ENCODE data around the gene SLC4A2. TPM values are rescaled to one million over a fixed set of nuclear protein-coding genes. Genes with fewer than 3 reads are reported as not detected.

Gene SLC4A2
- total and polyA plus RNA-seq, 5 donors from 2014 or later = 11.6 to 71.7 (median 13.0) TPM

GRCh38 chr7:151057506-151057988, 1.8 kb upstream of the SLC4A2 start, which contains the start of gene CDK5:
Gene CDK5, minus strand, starts transcription at chr7:151057897. Its CDS starts 49 bp downstream, at chr7:151057848.
- Mint-ChIP-seq H3K4me3 (peak within 1 kb of the TSS; percentile 89 to 97 (median 95)), H3K27ac (peak within 1 kb of the TSS; percentile 93 to 97 (median 96)), H3K27me3 (no peaks in the 10 kb centered on the region), H3K4me1 (peaks cover 0 to 63% (median 15%) of the 10 kb centered on the region in 4 donors), H3K9me3 (peaks cover 0 to 1% (median 0%) of the 10 kb centered on the region in 7 donors), H3K36me3 (peaks cover 10% of the 10 kb centered on the region)
- no peaks in the 10 kb centered on the region for H3K36me3 ChIP-seq (ENCODE audit: control insufficient read depth, insufficient read depth, low read length)
- no peak for ATAC-seq (ENCODE audit: low read depth in 2 of 2)
- H3K27ac ChIP-seq (ENCODE audit: insufficient read depth, low read length, poor library complexity, severe bottlenecking) = peak within 1 kb of the TSS; percentile 88
- H3K4me3 ChIP-seq (ENCODE audit: low read depth, low read length) = peak within 1 kb of the TSS; percentile 92
- no peaks in the 10 kb centered on the region for H3K9me3 ChIP-seq (ENCODE audit: control insufficient read depth in 2 of 2, low read length in 2 of 2)
- no peaks in the 10 kb centered on the region for H3K27me3 ChIP-seq (ENCODE audit: control insufficient read depth, insufficient read depth, low read length)
- DNase-seq = no peak
- peaks cover 46% of the 10 kb centered on the region for H3K4me1 ChIP-seq (ENCODE audit: control insufficient read depth, insufficient read depth, low read length, poor library complexity, severe bottlenecking)

- peak overlapping the region; percentile 86 for H3K4me3 ChIP-seq (ENCODE audit: low read depth, low read length)
- peak; percentile 97 to 100 (median 98) for DNase-seq
- H3K4me1 ChIP-seq (ENCODE audit: control insufficient read depth, insufficient read depth, low read length, poor library complexity, severe bottlenecking) = peaks cover 42% of the 10 kb centered on the region
- Mint-ChIP-seq H3K27me3 (no peaks in the 10 kb centered on the region), H3K36me3 (peaks cover 6% of the 10 kb centered on the region), H3K9me3 (peaks cover 0 to 1% (median 0%) of the 10 kb centered on the region in 7 donors), H3K27ac (peak overlapping the region; percentile 93 to 97 (median 96)), H3K4me3 (peak overlapping the region; percentile 89 to 97 (median 95)), H3K4me1 (peaks cover 0 to 56% (median 13%) of the 10 kb centered on the region in 4 donors)
- peak; percentile 96 to 97 for ATAC-seq (ENCODE audit: low read depth in 2 of 2)
- peak overlapping the region; percentile 88 for H3K27ac ChIP-seq (ENCODE audit: insufficient read depth, low read length, poor library complexity, severe bottlenecking)
- no peaks in the 10 kb centered on the region for H3K36me3 ChIP-seq (ENCODE audit: control insufficient read depth, insufficient read depth, low read length)
- H3K9me3 ChIP-seq (ENCODE audit: control insufficient read depth in 2 of 2, low read length in 2 of 2) = no peaks in the 10 kb centered on the region
- H3K27me3 ChIP-seq (ENCODE audit: control insufficient read depth, insufficient read depth, low read length) = no peaks in the 10 kb centered on the region
Measured at GRCh38 chr7:151057989-151058780, 1.2 kb upstream of the SLC4A2 start.

DNA sequence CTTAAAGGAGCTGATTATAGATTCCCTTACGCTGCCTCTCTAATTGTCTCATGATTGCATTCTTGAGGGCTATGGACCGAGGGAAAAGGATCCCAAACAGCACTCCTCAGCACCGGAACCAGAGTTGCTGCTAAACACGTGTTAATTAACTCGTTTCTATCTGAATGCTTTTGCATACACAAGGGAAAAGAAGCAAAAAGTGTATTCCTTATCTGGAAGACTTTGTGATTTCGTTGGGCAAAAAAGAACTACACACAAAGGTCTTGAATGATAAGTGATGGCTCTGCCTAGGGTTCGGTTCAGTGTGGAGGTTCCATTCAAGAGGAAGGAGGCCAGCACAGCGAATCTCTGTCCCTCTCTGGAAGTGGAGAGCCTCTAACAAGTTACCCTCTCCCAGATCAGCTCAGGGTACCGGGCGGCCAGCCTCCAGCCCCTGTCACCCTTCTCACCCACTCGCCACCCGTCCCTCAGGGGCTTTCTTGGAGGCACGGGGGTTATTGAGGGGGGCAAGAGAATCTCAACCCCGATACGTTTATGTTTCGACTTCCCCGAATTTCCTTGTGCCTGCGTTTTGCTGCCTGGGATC, 515 bp upstream of the SLC4A2 start:
- DNase-seq = peak in 2 of 3 donors; percentile 26 to 43

GRCh38 chr7:151060113-151060415, 675 bp downstream of the SLC4A2 start:
- peaks cover 0 to 1% (median 0%) of the 10 kb centered on the region in 7 donors for H3K9me3 Mint-ChIP-seq
- no peak for ATAC-seq (ENCODE audit: low read depth in 2 of 2)
- no peaks in the 10 kb centered on the region for H3K27me3 Mint-ChIP-seq

More for the DNA sequence above, 515 bp upstream of the SLC4A2 start:
- Histone ChIP-seq H3K27me3 (ENCODE audit: control insufficient read depth, insufficient read depth, low read length) (no peaks in the 10 kb centered on the region), H3K9me3 (ENCODE audit: control insufficient read depth in 2 of 2, low read length in 2 of 2) (no peaks in the 10 kb centered on the region), H3K4me1 (ENCODE audit: control insufficient read depth, insufficient read depth, low read length, poor library complexity, severe bottlenecking) (peaks cover 41% of the 10 kb centered on the region), H3K36me3 (ENCODE audit: control insufficient read depth, insufficient read depth, low read length) (no peaks in the 10 kb centered on the region), H3K27ac (ENCODE audit: insufficient read depth, low read length, poor library complexity, severe bottlenecking) (peak overlapping the region; percentile 88), H3K4me3 (ENCODE audit: low read depth, low read length) (peak overlapping the region; percentile 86)
- H3K4me3 Mint-ChIP-seq = peak overlapping the region; percentile 89 to 97 (median 95)
- H3K27me3 Mint-ChIP-seq = no peaks in the 10 kb centered on the region
- H3K36me3 Mint-ChIP-seq = peaks cover 6% of the 10 kb centered on the region
- peaks cover 0 to 1% (median 0%) of the 10 kb centered on the region in 7 donors for H3K9me3 Mint-ChIP-seq
- H3K4me1 Mint-ChIP-seq = peaks cover 0 to 52% (median 13%) of the 10 kb centered on the region in 4 donors
- ATAC-seq (ENCODE audit: low read depth in 2 of 2) = no peak
- peak overlapping the region; percentile 93 to 97 (median 96) for H3K27ac Mint-ChIP-seq

GRCh38 chr7:151060416-151061212, 1.2 kb downstream of the SLC4A2 start:
- peak overlapping the region; percentile 32 for H3K4me3 ChIP-seq (ENCODE audit: low read depth, low read length)
- peak overlapping the region; percentile 87 to 97 (median 91) for H3K4me3 Mint-ChIP-seq
- peaks cover 7% of the 10 kb centered on the region for H3K36me3 Mint-ChIP-seq
- peaks cover 9% of the 10 kb centered on the region for H3K36me3 ChIP-seq (ENCODE audit: control insufficient read depth, insufficient read depth, low read length)
- H3K27ac ChIP-seq (ENCODE audit: insufficient read depth, low read length, poor library complexity, severe bottlenecking) = peak overlapping the region; percentile 88
- H3K4me1 ChIP-seq (ENCODE audit: control insufficient read depth, insufficient read depth, low read length, poor library complexity, severe bottlenecking) = peaks cover 41% of the 10 kb centered on the region
- H3K9me3 ChIP-seq (ENCODE audit: control insufficient read depth in 2 of 2, low read length in 2 of 2) = no peaks in the 10 kb centered on the region
- peak overlapping the region; percentile 20 to 93 (median 73) for H3K27ac Mint-ChIP-seq
- peaks cover 0 to 1% (median 0%) of the 10 kb centered on the region in 7 donors for H3K9me3 Mint-ChIP-seq
- DNase-seq (no peak), ATAC-seq (ENCODE audit: low read depth in 2 of 2) (no peak)
- no peaks in the 10 kb centered on the region for H3K27me3 ChIP-seq (ENCODE audit: control insufficient read depth, insufficient read depth, low read length)
- peaks cover 0 to 49% (median 12%) of the 10 kb centered on the region in 4 donors for H3K4me1 Mint-ChIP-seq
- no peaks in the 10 kb centered on the region for H3K27me3 Mint-ChIP-seq

More at GRCh38 chr7:151060113-151060415, 675 bp downstream of the SLC4A2 start:
- peak overlapping the region in 2 of 3 donors; percentile 73 to 93 for H3K27ac Mint-ChIP-seq
- Histone ChIP-seq H3K36me3 (ENCODE audit: control insufficient read depth, insufficient read depth, low read length) (peaks cover 5% of the 10 kb centered on the region), H3K9me3 (ENCODE audit: control insufficient read depth in 2 of 2, low read length in 2 of 2) (no peaks in the 10 kb centered on the region), H3K27me3 (ENCODE audit: control insufficient read depth, insufficient read depth, low read length) (no peaks in the 10 kb centered on the region), H3K27ac (ENCODE audit: insufficient read depth, low read length, poor library complexity, severe bottlenecking) (peak overlapping the region; percentile 88), H3K4me1 (ENCODE audit: control insufficient read depth, insufficient read depth, low read length, poor library complexity, severe bottlenecking) (peaks cover 41% of the 10 kb centered on the region), H3K4me3 (ENCODE audit: low read depth, low read length) (peak overlapping the region; percentile 32)
- H3K36me3 Mint-ChIP-seq = peaks cover 3% of the 10 kb centered on the region
- H3K4me1 Mint-ChIP-seq = peaks cover 0 to 49% (median 12%) of the 10 kb centered on the region in 4 donors
- DNase-seq = no peak
- peak overlapping the region; percentile 87 to 97 (median 91) for H3K4me3 Mint-ChIP-seq

- H3K36me3 ChIP-seq (ENCODE audit: control insufficient read depth, insufficient read depth, low read length) = peaks cover 9% of the 10 kb centered on the region
- peaks cover 0 to 1% (median 0%) of the 10 kb centered on the region in 7 donors for H3K9me3 Mint-ChIP-seq
- peaks cover 41% of the 10 kb centered on the region for H3K4me1 ChIP-seq (ENCODE audit: control insufficient read depth, insufficient read depth, low read length, poor library complexity, severe bottlenecking)
- H3K27ac ChIP-seq (ENCODE audit: insufficient read depth, low read length, poor library complexity, severe bottlenecking) = no peak overlapping the region
- peak overlapping the region; percentile 87 to 97 (median 89) for H3K4me3 Mint-ChIP-seq
- H3K36me3 Mint-ChIP-seq = peaks cover 7% of the 10 kb centered on the region
- peaks cover 0 to 44% (median 12%) of the 10 kb centered on the region in 4 donors for H3K4me1 Mint-ChIP-seq
- peak overlapping the region; percentile 87 to 93 (median 93) for H3K27ac Mint-ChIP-seq
- H3K27me3 ChIP-seq (ENCODE audit: control insufficient read depth, insufficient read depth, low read length) = no peaks in the 10 kb centered on the region
- DNase-seq = no peak
- no peak for ATAC-seq (ENCODE audit: low read depth in 2 of 2)
- no peak overlapping the region for H3K4me3 ChIP-seq (ENCODE audit: low read depth, low read length)
- H3K27me3 Mint-ChIP-seq = no peaks in the 10 kb centered on the region
- no peaks in the 10 kb centered on the region for H3K9me3 ChIP-seq (ENCODE audit: control insufficient read depth in 2 of 2, low read length in 2 of 2)
Measured at GRCh38 chr7:151061213-151062110, 2.1 kb downstream of the SLC4A2 start.
